ENCODE data around the gene UNC5C. TPM values are rescaled to one million over a fixed set of nuclear protein-coding genes. Genes with fewer than 3 reads are reported as not detected.

The UNC5C gene
- total RNA-seq, 1 donor from 2014 or later: 0.39 TPM

DNA sequence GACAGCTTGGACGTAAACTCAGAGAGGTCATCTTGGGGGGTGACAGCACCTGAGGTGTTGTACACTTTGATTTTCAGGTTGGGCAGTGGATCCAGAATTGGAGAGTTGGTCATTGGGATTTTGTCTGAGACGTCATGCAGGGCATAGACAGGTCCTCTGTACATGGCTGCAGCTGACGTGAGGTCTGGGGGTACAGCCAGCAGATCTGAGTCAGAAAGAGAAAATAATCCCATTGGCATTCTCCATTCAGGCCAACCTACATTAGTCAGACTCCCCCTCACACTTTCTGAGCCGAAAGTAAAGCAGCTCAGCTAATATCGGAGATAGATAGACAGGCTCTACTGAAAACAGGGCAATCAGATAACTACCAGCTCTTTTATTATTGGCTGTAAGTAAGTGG, 329.7 kb downstream of the UNC5C start:
- no peak for TF ChIP-seq CTCF (IDR thresholded peaks at IDR 0.05)
- no peak for TF ChIP-seq EZH2phosphoT487 (IDR thresholded peaks at IDR 0.05)
- no peak for TF ChIP-seq EZH2 (IDR thresholded peaks at IDR 0.05)
- Histone ChIP-seq H3F3A (ENCODE audit: low read depth) (no peaks in the 10 kb centered on the region), H3K4me1 (no peaks in the 10 kb centered on the region), H3K36me3 (no peaks in the 10 kb centered on the region), H3K79me2 (ENCODE audit: low read depth) (no peaks in the 10 kb centered on the region), H3K9ac (no peak overlapping the region), H3K27ac (no peak overlapping the region), H3K9me3 (ENCODE audit: low read depth) (no peaks in the 10 kb centered on the region), H3K4me3 (no peak overlapping the region), H2AFZ (replicated peaks) (no peak overlapping the region), H4K20me1 (ENCODE audit: low read depth) (no peaks in the 10 kb centered on the region), H3K4me2 (no peak overlapping the region), H3K27me3 (no peaks in the 10 kb centered on the region)
- Mint-ChIP-seq H3K4me1 (peaks cover 37% of the 10 kb centered on the region), H3K9me3 (no peaks in the 10 kb centered on the region), H3K36me3 (peaks cover 42% of the 10 kb centered on the region), H3K27ac (no peak overlapping the region), H3K4me3 (no peak overlapping the region), H3K27me3 (ENCODE audit: insufficient read depth, low read depth) (no peaks in the 10 kb centered on the region)
- DNase-seq (ENCODE audit: low spot score): no peak

DNA sequence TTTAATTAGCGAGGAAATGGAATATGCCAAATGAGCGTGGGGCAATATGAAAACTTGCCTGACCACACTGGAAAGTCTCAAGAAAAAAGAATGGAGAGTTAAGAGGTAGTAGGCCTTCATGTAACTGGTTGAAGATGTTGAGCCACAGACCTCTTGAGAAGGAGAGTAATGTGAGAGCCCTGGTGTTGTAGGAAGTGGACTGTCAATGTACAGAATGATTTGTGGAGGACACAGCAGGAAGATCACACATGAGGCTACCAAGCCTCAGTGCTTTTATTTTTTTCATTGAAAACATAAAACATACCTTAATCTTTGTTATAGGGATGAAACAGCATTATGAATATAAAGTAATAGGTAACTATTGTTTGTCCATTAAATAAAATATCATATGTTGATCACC, 331.6 kb downstream of the UNC5C start:
- Mint-ChIP-seq H3K4me3 (no peak overlapping the region), H3K27ac (no peak overlapping the region), H3K36me3 (peaks cover 47% of the 10 kb centered on the region), H3K9me3 (no peaks in the 10 kb centered on the region), H3K27me3 (ENCODE audit: insufficient read depth, low read depth) (no peaks in the 10 kb centered on the region), H3K4me1 (peaks cover 51% of the 10 kb centered on the region)
- Histone ChIP-seq H3K9me3 (ENCODE audit: low read depth) (no peaks in the 10 kb centered on the region), H3K79me2 (ENCODE audit: low read depth) (no peaks in the 10 kb centered on the region), H4K20me1 (ENCODE audit: low read depth) (no peaks in the 10 kb centered on the region), H2AFZ (replicated peaks) (no peak overlapping the region), H3F3A (ENCODE audit: low read depth) (no peaks in the 10 kb centered on the region), H3K36me3 (no peaks in the 10 kb centered on the region), H3K4me2 (no peak overlapping the region), H3K4me1 (no peaks in the 10 kb centered on the region), H3K27ac (no peak overlapping the region), H3K4me3 (no peak overlapping the region), H3K9ac (no peak overlapping the region), H3K27me3 (no peaks in the 10 kb centered on the region)
- TF ChIP-seq CTCF (IDR thresholded peaks at IDR 0.05) (no peak), EZH2phosphoT487 (IDR thresholded peaks at IDR 0.05) (no peak)
- DNase-seq (ENCODE audit: low spot score): no peak

- Mint-ChIP-seq H3K36me3 (peaks cover 46% of the 10 kb centered on the region), H3K9me3 (no peaks in the 10 kb centered on the region), H3K4me3 (no peak overlapping the region), H3K27ac (no peak overlapping the region), H3K4me1 (peaks cover 48% of the 10 kb centered on the region), H3K27me3 (ENCODE audit: insufficient read depth, low read depth) (no peaks in the 10 kb centered on the region)
- no peak overlapping the region for H3K27ac ChIP-seq
- H3K9ac ChIP-seq: no peak overlapping the region
- H3K27me3 ChIP-seq: no peaks in the 10 kb centered on the region
- H2AFZ ChIP-seq (replicated peaks): no peak overlapping the region
- TF ChIP-seq EZH2phosphoT487 (IDR thresholded peaks at IDR 0.05) (no peak), CTCF (IDR thresholded peaks at IDR 0.05) (no peak), EZH2 (IDR thresholded peaks at IDR 0.05) (no peak)
- no peaks in the 10 kb centered on the region for H3K4me1 ChIP-seq
- no peaks in the 10 kb centered on the region for H3K79me2 ChIP-seq (ENCODE audit: low read depth)
- H4K20me1 ChIP-seq (ENCODE audit: low read depth): no peaks in the 10 kb centered on the region
- no peak overlapping the region for H3K4me3 ChIP-seq
- H3K4me2 ChIP-seq: no peak overlapping the region
- no peak for DNase-seq (ENCODE audit: low spot score)
- no peaks in the 10 kb centered on the region for H3K9me3 ChIP-seq (ENCODE audit: low read depth)
- H3K36me3 ChIP-seq: no peaks in the 10 kb centered on the region
- H3F3A ChIP-seq (ENCODE audit: low read depth): no peaks in the 10 kb centered on the region
Measured at GRCh38 chr4:95216636-95217035, 332.1 kb downstream of the UNC5C start.

Measured in neural progenitor cell (in vitro differentiated cells).